Hematopoietic multipotent progenitor cell treated with erythropoietin and hydrocortisone succinate and interleukin-3 and kit ligand, for 17 days (in vitro differentiated cells): ENCODE results near the gene IFT80.
"Not testable (repeated sequence)": the region's sequence is repeated elsewhere in the genome, so short reads cannot be mapped to it uniquely, and the experiment has no call there.

Experiments used
- DNase-seq: peaks from one replicate; pipeline ENCODE4 v3.0.0-alpha.2; 2015; ENCODE audit warnings: low spot score

Gene IFT80

DNA sequence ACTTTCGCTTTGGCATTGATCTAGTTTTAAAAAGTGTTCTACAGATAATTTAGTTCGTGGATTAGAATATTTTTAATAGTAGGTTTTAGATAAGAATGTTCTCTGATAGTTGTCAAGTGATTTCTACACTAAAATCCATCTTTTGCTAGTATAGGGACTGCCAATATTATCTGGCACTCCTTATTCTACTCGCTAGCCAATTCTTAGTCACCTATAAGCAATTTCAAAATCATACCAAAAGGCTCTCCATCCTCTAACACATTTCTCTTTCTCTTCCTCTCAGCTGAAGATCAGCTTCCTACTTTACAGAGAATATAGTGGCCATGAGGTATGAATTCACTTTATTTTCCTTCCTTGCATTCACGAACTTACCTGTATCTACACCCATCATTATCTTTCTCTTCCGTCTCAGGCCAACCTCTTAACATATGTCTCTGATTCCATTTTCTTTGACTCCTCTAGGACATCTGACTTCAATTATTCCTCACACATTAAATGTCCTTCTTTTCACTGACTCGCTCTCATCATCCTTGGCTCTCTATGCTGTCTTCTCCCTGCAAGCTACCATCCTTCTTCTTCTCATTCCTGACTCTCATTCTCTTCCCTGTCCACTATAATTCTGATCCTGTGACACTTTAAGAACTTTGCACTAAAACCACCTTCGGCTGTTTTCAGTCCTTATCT, 138.3 kb downstream of the IFT80 start:
- DNase-seq: no peak

DNA sequence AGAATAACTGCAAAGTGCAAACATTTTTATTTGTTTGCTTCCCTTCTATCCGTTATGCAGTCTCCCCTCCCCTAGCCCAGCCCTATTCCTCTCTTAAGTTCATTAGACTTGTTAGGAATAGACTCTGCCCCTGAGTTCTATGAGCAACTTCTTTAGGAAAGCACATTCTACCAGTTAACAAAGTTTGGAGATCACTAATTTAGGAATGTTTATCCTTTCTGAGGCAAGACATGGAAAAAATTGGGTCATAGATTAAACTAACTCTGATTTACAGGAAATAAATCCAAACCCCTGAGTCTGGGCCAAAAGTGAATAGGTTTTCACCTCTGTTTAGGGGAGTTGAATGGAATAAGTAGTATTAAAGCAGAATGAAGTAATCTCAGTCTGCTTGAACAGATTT, 139.4 kb downstream of the IFT80 start:
- DNase-seq: no peak

DNA sequence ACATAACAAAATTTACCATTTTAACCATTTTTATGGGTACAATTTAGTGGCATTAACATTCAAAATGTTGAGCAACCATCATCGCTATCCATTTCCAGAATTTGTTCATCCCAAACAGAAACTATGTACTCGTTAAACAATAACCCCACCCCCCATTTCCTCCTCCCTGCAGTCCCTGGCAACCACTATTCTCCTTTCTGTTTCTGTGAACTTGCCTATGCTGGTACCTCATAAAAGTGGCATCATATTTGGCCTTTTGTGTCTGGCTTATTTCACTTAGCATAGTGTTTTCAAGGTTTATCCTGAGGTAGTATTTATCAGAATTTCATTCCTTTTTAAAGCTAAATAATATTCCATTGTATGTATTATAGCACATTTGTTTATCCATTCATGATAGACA, 141.4 kb downstream of the IFT80 start:
- no peak for DNase-seq

DNA sequence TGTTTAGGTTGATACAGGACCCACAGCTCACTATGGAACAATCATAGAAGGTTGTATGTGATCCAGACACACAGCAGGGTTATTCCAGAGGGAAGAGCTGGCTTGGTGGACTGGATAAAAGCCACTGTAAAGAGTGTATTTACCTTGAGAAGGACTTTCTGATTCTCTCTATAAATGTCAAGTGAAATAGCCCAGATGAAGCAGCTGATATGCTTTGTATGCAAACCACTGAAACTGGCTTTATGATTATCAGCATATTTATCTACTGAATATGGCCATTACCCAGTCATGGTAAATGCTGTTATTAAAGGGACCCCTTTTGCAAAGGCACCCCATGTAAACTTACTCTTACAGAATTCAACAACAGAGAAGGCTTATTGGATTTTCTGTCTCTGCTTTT, 145.7 kb downstream of the IFT80 start:
- DNase-seq: no peak

DNA sequence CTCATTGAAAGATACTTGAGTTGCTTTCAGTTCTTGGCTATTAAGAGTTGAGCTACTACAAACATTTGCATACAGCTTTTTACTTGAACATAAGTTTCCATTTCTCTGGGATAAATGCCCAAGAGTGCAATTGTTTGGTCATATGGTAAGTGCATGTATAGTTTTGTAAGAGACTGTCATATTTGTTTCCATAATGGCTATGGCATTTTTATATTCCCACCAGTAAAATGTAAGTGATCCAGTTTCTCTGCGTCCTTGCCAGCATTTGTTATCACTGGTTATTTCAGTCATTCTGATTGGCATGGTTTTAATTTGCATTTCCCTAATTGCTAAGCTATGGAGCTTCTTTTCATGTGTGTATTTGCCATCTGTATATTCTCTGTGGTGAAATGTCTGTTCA, 151.3 kb downstream of the IFT80 start:
- no peak for DNase-seq

DNA sequence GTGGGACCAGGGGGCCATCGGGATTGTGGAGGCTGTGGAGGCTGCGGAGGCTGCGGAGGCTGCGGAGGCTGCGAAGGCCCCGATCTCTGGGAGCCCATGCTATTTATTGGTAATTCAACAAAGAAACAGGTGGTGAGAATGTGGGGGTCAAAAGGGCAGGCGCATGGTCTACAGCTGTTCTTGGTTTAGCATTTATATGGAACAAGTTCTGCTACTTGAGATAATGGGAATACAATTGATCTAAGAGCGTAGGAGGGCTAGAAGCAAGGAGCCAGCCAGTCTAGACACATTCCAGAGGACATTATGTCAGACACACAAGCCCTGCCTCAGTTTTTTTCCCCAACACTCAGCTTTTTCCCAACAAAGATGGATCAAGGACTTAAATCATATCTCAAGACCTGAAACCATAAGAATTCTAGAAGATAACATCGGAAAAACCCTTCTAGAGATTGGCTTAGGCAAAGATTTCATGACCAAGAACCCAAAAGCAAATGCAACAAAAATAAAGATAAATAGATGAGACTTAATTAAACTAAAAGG, 153.7 kb downstream of the IFT80 start:
- no peak for DNase-seq

DNA sequence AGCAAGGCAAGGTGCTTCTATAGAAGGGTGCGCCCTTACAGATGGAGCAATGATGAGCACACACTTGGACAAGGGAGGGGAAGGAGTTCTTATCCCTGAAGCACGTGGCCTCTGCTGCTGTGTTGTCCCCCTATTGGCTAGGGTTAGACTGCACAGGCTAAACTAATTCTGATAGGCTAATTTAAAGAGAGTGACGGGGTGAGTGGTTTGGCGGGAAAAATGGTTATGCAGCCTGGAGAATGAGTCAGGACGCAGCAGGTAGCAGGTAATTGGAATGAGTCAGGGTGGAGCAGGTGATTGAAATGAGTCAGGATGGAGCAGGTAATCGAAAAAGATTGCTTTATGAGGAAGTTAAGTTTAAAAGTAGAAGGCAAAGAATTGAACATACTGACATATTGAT, 158.3 kb downstream of the IFT80 start:
- DNase-seq: not testable (repeated sequence)

DNA sequence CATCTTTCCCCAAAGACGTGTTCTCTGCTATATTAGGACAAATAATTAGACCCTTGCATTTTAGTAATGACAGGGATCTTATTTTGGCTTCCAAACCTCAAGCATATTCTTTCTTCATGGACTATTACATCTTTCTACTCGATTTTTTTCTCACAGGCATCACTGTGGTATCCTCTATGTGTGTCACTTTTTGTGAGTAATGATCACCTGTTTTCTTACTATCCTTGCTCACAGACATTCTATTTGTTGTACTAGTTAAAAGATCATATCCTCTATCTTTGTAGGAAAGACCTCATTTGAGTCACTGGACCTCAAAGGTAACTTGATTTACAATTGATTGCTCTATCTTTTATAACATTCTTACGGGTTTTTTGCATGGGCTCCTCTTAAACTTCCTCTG, 167.0 kb downstream of the IFT80 start:
- no peak for DNase-seq

DNA sequence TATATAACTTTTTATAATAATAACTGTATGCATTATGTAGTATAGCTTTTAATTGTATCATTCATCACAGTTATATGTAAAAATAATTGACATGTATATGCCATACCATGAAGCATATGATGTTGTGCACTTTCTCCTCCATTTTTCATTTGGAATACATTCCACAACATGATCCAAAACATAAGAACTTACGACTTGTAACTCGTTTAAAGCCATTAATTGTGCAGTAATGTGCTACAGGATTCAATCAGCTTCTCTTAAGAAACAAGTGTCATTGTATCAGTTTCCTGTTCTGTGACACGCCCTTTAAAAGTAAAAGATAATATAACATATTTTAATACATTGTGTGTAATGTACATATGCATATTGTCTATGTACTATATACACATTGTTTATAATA, 171.6 kb downstream of the IFT80 start:
- DNase-seq: no peak

DNA sequence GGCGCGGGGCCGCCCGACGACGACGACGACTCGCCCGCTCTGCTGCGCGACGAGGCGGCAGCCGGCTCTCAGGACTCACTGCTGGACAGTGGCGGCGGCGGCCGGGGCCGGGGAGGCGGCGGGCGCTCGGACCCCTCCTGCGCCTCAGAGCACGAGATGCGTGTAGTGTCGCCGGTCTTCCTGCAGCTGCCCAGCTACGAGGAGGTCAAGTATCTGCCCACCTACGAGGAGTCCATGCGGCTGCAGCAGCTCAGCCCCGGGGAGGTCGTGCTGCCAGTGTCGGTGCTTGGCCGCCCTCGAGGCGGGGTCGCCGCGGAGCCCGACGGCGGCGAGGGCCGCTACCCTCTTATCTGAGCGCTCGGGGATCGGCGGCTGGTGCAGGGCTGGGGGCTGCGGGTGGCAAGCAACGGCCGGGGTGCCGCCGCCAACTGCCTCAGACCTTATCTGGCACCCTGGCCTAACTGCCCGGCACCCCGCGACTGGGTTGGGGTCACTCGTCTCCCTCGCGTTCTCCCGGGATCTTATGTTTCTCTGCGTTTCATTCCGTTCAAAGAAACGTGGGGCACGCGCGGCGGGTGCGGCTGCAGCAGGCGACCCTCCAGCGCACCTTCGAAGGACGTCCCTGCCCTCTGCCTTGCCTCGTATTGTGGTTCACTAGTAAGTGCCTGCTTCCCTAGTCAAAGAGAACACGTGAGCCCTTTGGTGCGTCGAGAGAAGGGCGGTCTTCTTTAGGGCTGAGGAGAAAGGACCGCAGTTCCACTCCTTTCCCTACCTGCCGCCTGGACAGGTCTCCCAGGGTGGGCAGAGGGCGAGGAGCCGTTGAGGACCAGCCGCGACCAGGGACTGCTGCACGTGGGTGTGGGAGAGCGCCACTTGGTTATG, 172.8 kb downstream of the IFT80 start:
- DNase-seq: no peak

DNA sequence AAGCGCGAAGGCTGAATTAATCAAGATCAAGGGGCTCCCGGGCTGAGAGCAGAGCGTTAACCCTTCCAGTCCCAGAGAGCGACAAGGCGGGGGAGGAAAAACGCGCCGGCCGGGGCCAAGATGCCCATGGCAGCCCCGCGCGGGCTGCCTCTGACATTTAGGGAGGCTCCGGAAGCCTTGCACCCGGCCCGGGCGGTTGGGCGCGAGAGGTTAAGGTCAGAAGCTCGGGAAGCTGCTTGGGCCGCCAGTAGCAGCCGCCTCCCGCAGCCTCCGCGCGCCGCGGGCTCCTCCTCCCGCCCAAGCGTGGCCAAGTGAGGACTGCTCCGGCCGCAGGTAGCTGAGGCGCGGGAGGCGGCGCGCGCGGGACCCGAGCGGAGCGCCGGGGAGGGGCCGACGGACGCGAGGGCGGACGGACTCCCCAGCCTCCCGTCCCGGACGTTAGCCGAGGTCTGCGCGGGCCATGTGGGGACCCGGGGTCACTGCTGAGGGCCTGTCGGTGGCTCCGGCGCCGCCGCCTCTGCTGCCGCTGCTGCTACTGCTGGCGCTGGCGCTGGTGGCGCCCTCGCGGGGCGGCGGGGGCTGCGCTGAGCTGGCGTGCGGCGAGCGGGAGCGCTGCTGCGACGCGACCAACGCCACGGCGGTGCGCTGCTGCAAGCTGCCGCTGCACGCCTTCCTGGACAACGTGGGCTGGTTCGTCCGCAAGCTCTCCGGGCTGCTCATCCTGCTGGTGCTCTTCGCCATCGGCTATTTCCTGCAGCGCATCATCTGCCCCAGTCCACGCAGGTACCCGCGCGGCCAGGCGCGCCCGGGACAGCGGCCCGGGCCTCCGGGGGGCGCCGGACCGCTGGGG, 173.6 kb downstream of the IFT80 start, which contains the start of gene C3orf80:
Gene C3orf80, plus strand, starts transcription at position 247 of the 850 bp plus-strand sequence. Its CDS starts 214 bp downstream, at position 461.
- no peak for DNase-seq

DNA sequence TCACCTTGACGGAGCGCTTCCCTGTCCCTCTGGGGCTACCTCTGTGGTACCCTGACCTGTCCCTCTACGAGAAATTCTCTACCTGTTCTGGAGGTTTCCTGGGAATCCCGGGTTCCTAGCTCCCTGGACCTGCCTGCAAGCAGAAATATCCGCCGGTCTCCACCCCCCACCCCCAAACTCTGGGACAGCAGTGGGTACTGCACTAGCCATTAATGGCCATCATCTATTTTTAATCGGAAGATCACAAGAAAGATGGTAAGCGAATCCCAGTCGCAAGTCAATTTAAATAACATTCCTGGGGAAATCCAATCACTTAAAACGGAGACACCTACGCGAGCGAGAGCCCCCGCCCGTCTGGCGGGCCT, 174.2 kb downstream of the IFT80 start:
- DNase-seq: no peak

DNA sequence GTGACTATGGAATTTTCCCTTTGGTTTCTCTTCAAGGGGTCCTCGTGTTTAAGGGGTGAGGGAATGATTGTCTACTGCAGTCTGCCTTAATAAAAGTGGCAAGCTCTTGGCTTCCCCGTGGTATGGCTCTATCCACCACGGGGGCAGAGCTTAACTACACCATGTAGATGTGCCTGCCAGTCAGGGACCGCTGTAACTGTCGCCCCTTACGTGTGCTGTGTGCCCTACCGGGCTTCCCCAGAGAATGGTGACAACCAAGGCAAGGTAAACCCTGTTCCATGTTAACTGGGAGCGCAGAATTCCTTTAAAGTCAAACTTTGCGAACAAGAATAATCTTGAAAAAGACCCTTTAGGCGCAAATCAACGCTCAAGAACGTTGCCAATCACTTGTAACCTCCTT, 174.8 kb downstream of the IFT80 start:
- no peak for DNase-seq

DNA sequence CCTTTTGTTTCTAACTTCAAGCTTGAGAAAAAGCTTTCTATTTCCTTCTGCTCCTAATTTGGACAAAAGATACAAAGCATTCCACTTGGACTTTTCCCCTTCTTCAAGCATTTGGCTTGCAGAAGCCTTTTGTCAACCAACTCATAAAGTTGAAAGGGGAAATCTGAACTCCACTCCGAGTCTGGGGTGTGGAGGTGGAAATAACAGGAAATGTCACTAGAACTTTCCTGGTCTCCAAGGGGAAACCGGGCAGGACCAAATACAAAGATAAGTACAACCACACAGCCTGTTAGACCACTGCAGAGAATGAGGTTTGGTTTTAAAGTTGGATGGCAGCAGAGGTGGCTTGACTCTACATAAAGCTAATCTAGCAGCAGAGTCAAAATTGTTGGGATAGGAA, 178.0 kb downstream of the IFT80 start:
- DNase-seq: no peak

DNA sequence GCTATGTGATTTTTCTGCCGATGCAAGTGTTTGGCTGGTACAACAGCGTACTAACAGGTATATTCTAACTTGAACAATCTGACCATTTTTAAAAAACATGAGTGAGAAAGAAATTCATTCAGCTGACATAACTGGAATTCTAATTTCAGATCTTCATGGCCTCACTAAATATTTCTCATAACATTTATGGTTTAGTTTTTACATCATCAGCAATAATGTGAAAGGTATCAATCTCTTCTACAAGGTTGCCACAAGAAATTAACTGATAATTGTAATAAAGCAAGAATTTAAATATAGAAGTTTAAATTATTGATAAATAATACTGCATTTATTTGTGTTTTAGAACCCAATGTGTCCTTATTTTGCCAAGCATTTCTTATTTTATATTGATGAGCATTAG, 179.0 kb downstream of the IFT80 start:
- DNase-seq: no peak

DNA sequence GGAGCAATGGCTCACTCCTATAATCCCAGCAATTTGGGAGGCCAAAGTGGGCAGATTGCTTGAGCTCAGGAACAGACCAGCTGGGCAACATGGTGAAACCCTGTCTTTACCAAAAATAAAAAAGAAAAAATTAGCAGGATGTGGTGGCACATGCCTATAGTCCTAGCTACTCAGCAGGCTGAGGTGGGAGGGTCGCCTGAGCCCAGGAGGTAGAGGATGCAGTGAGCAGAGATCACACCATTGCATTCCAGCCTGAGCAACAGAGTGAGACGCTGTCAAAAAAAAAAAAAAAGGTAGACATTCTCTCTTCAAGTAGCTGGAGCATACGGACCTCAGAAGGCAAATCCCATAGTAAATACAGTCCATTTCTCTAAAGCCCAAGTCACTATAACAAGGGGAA, 180.9 kb downstream of the IFT80 start:
- DNase-seq: no peak

DNA sequence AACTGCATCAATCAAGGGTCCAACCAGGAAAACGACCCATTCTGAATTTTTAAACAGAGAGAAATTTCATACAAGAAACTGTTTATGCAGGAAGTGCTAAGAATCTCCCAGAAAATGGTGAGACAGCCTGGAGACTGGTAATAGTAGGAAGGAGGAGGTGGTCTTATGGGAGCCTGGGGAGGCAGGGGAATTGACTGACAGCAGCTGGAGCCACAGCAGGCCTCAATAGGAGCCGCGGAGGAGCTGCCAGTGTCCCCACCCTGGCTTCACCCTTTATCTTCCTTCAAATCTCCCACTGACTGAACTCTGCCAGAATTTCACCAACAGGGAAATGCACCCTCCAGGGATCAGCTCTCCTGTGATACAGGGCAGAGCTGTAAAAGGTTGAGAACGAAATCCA, 181.3 kb downstream of the IFT80 start:
- no peak for DNase-seq

DNA sequence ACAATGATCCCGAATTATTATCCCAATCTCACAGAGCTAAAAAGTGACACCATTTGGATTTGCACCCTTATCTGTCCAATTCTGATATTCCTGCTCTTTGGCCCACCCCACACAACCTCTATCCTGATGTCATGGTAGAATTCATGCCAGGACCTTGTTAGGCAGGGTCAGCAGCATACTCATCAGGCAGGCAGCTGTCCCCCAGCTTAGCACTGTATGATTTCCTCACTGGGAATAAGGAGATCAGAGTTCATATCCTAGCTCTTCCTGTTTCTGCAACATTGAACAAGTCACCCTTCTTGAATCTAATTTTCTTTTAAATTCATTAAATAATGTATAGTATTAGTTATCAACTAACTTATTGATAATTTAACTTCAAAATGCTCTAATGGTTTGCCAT, 185.8 kb downstream of the IFT80 start:
- DNase-seq: no peak

DNA sequence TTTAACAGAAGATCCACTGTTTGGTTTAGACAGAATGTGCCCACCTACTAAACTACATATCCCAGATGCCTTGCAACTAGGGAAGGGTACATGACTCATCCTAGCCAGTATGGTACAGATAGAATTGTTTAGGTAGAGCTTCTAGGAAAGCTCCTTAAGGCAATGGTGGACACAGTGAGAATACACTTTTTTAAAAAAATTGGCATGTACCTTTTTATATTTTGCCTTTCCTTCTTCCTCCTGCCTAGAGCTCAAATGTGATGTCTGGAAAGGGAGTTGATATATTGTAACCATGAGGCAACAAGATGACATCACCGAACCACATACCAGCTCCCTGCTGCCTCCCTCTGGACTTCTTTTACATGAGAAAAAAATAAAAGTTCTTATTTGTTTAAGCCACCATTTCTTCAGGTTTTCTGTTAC, 188.2 kb downstream of the IFT80 start:
- DNase-seq: no peak

DNA sequence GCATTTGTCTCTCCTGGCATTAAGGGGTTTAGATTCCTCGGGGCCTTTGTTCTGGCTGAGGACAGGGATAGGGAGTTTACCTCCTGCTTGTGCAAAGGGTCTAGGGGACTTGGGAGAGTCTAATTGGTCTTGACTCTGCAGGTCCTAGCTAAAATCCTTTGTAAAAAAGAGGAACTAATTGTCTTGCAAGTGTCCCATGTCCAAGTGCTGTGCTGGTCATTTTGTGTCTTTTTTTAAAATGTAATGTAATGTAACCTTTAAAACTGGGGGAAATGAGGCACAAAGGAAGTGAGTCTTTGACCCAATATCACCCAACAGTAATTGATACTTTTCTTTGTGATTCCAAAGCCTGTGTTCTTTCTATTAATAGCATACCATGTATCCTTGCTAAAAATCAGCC, 188.7 kb downstream of the IFT80 start:
- no peak for DNase-seq
